Lung (tissue), 12 donors: ENCODE data around the gene TOGARAM1. TPM values are rescaled to one million over a fixed set of nuclear protein-coding genes. Genes with fewer than 3 reads are reported as not detected.
"Not testable (repeated sequence)": the region's sequence is repeated elsewhere in the genome, so short reads cannot be mapped to it uniquely, and the experiment has no call there.

ENCODE experiments used
- ATAC-seq: fragments of 200-7000 bp; cut with Tn5 transposase; one replicate; pipeline ENCODE4 v1.9.1; 2020; ENCODE audit warnings: moderate number of reproducible peaks; ENCODE audit not compliant: insufficient read depth, low FRiP score
- DNase-seq, 3 donors: peaks; one replicate each; pipeline ENCODE4 v3.0.0-alpha.2; 2013 to 2017
- H3K27ac ChIP-seq, 2 donors: one replicate each; pipeline ENCODE4 v1.5.1; 2013; ENCODE audit warnings: mild to moderate bottlenecking in 2 of 2, moderate library complexity in 2 of 2, control low read depth in 1 of 2, inconsistent platforms in 1 of 2, low read depth in 1 of 2, low read length in 1 of 2
- H3K27me3 ChIP-seq, 3 donors: one replicate each; pipeline ENCODE4 v1.5.1; 2013; ENCODE audit warnings: low read length in 2 of 3; ENCODE audit not compliant: control insufficient read depth in 3 of 3, insufficient read depth in 3 of 3
- H3K36me3 ChIP-seq, 4 donors: one replicate each; pipeline ENCODE4 v1.5.1; 2013; ENCODE audit warnings: low read length in 4 of 4, mild to moderate bottlenecking in 1 of 4, moderate library complexity in 1 of 4; ENCODE audit not compliant: control insufficient read depth in 4 of 4, insufficient read depth in 4 of 4
- H3K4me1 ChIP-seq, 5 donors: one replicate each; pipeline ENCODE4 v1.5.1; 2013; ENCODE audit warnings: low read length in 5 of 5, mild to moderate bottlenecking in 2 of 5, moderate library complexity in 1 of 5; ENCODE audit not compliant: control insufficient read depth in 5 of 5, insufficient read depth in 5 of 5
- H3K4me3 ChIP-seq: one replicate; pipeline ENCODE4 v1.5.1; 2013; ENCODE audit warnings: mild to moderate bottlenecking, control low read depth, moderate library complexity
- H3K9ac ChIP-seq, 2 donors: one replicate each; pipeline ENCODE4 v1.5.1; 2013; ENCODE audit warnings: low read length in 2 of 2, control low read depth in 1 of 2; ENCODE audit not compliant: insufficient read depth in 1 of 2
- H3K9me3 ChIP-seq, 4 donors: one replicate each; pipeline ENCODE4 v1.5.1; 2013; ENCODE audit warnings: low read length in 3 of 4, mild to moderate bottlenecking in 1 of 4, moderate library complexity in 1 of 4; ENCODE audit not compliant: control insufficient read depth in 4 of 4, insufficient read depth in 3 of 4
- WGBS, 2 donors: extraction: QIAGEN DNeasy Blood & Tissue Kit; methylation state at CpG; one replicate each; pipeline ENCODE4 v1.1.7; 2013; 5-methylcytosine and 5-hydroxymethylcytosine counted together
- polyA plus RNA-seq, 2 donors: library from polyadenylated mRNA; stranded (reverse); fragments of 200-250 nt; gene quantifications; one replicate each; pipeline ENCODE4 v1.2.1, GENCODE V29; 2013
- total RNA-seq, 2 donors: library from RNA; depleted of rRNA in 1 of 2; stranded (reverse); fragments of >200 nt in 1 of 2; gene quantifications; one replicate each; pipeline ENCODE4 v1.2.1, GENCODE V29; 2014 to 2021
- TF ChIP-seq, protein P1 (sequence below): IDR thresholded peaks from 2 replicates; pipeline ENCODE4 v1.5.1; 2012; ENCODE audit warnings: mild to moderate bottlenecking; ENCODE audit errors: control extremely low read depth, extremely low read depth
- donor health status: control.
- donor health status: control.
- donor health status: Bipolar disorder and iron deficiency.
- donor health status: healthy.
- donor health status: DM: yes; HTN: yes; CAD: no.

Gene TOGARAM1
- total and polyA plus RNA-seq, 4 donors: 4.2 to 52.0 (median 11.4) TPM

DNA sequence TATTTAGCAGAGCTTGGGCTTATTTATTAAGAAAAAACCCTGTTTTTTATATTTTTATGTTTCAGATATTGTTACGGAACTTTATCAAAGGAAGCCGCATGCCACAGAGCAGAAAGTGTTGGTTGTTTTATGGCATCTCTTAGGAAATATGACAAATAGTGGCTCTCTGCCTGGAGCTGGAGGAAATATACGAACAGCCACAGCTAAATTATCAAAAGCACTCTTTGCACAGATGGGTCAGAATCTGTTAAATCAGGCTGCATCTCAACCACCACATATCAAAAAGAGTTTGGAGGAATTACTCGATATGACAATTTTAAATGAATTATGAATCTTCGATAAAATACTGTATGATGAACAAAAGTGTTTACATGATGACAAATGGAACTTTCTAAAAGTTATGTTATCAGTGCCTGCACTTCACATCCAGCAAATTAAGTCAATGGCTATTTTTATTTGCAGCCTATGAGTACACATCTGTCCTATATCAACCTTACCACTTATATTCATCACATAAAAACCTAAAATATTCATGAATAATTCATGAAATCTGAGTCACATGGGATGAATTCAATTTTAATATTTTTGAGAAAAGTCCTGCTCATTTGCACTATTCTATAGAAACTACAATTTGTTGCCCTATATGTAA is 111.4 kb downstream of the TOGARAM1 start:
- H3K27me3 ChIP-seq: no peaks in the 10 kb centered on the region
- H3K27ac ChIP-seq: no peak overlapping the region
- WGBS, 2 donors: 86 to 94% methylated on average over 5 of the region's 5 CpGs
- no peaks in the 10 kb centered on the region for H3K4me1 ChIP-seq
- no peak overlapping the region for H3K4me3 ChIP-seq
- H3K36me3 ChIP-seq: peaks cover 0 to 13% (median 5%) of the 10 kb centered on the region in 4 donors
- ATAC-seq (no peak), DNase-seq (no peak)
- TF ChIP-seq, protein P1, sequence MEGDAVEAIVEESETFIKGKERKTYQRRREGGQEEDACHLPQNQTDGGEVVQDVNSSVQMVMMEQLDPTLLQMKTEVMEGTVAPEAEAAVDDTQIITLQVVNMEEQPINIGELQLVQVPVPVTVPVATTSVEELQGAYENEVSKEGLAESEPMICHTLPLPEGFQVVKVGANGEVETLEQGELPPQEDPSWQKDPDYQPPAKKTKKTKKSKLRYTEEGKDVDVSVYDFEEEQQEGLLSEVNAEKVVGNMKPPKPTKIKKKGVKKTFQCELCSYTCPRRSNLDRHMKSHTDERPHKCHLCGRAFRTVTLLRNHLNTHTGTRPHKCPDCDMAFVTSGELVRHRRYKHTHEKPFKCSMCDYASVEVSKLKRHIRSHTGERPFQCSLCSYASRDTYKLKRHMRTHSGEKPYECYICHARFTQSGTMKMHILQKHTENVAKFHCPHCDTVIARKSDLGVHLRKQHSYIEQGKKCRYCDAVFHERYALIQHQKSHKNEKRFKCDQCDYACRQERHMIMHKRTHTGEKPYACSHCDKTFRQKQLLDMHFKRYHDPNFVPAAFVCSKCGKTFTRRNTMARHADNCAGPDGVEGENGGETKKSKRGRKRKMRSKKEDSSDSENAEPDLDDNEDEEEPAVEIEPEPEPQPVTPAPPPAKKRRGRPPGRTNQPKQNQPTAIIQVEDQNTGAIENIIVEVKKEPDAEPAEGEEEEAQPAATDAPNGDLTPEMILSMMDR: no peak
- H3K9me3 ChIP-seq: no peaks in the 10 kb centered on the region
- no peak overlapping the region for H3K9ac ChIP-seq

DNA sequence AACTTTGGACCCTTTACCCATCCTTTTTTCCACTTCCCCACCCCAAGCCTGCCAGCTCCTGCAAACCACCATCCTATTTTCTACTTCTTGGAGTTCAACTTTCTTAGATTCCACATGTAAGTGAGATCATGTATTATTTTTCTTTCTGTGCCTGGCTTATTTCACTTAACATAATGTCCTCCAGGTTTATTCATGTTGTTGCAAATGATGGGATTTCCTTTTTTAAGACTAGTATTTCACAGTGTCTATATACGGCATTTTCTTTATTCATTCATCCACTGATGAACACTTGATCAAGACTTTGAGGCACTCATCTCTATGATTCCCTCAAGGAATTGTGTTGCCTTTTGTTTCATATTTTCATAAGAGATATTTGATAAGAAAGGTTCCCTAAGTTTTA is 116.3 kb downstream of the TOGARAM1 start:
- ATAC-seq: no peak
- 96 to 98% methylated on average over 1 of the region's 1 CpG for WGBS, 2 donors
- Histone ChIP-seq H3K36me3 (peaks cover 0 to 3% (median 0%) of the 10 kb centered on the region in 4 donors), H3K9me3 (peaks cover 0 to 1% (median 0%) of the 10 kb centered on the region in 4 donors), H3K27me3 (no peaks in the 10 kb centered on the region), H3K27ac (no peak overlapping the region), H3K4me3 (no peak overlapping the region), H3K4me1 (peaks cover 0 to under 1% (median 0%) of the 10 kb centered on the region in 5 donors), H3K9ac (no peak overlapping the region)
- TF ChIP-seq, protein P1: no peak
- no peak for DNase-seq

DNA sequence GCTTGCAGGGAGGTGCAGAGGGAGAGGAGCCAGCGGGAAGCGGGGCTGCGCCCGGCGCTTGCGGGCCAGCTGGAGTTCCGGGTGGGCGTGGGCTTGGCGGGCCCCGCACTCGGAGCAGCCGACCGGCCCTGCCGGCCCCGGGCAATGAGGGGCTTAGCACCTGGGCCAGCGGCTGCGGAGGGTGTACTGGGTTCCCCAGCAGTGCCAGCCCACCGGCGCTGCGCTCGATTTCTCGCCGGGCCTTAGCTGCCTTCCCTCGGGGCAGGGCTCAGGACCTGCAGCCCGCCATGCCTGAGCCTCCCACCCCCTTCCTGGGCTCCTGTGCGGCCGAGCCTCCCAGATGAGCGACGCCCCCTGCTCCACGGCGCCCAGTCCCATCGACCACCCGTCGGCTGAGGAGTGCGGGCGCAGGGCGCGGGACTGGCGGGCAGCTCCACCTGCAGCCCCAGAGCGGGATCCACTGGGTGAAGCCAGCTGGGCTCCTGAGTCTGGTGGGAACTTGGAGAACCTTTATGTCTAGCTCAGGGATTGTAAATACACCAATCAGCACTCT is 118.5 kb downstream of the TOGARAM1 start:
- WGBS, 2 donors: 95 to 97% methylated on average over 25 to 40 of the region's 40 CpGs
- H3K4me3 ChIP-seq, H3K27ac ChIP-seq, H3K36me3 ChIP-seq, ATAC-seq, DNase-seq, H3K27me3 ChIP-seq, H3K9ac ChIP-seq, H3K9me3 ChIP-seq: not testable (repeated sequence)
- H3K4me1 ChIP-seq: peaks cover 0 to 12% (median 1%) of the 10 kb centered on the region in 5 donors

DNA sequence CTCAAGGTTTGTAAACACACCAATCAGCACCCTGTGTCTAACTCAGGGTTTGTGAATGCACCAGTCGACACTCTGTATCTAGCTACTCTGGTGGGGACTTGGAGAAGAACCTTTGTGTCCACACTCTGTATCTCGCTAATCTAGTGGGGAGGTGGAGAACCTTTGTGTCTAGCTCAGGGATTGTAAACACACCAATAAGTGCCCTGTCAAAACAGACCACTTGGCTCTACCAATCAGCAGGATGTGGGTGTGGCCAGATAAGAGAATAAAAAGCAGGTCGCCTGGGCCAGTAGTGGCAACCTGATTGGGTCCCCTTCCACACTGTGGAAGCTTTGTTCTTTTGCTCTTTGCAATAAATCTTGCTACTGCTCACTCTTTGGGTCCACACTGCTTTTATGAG is 119.1 kb downstream of the TOGARAM1 start:
- H3K36me3 ChIP-seq, H3K9ac ChIP-seq, H3K9me3 ChIP-seq, DNase-seq, H3K4me3 ChIP-seq, H3K27me3 ChIP-seq, ATAC-seq, H3K27ac ChIP-seq: not testable (repeated sequence)
- peaks cover 0 to 17% (median 5%) of the 10 kb centered on the region in 5 donors for H3K4me1 ChIP-seq
- WGBS, 2 donors: 95% methylated on average over 3 of the region's 3 CpGs
